ENCODE measurements around the gene EIF4E3.
A peak's percentile ranks its signal among the peaks of the same experiment; 100 is the strongest.

Gene EIF4E3

GRCh38 chr3:71703797-71704196 is 21.4 kb downstream of the EIF4E3 start:
- no peak overlapping the region for H3K27ac ChIP-seq (ENCODE audit: low read length)
- H3K27me3 ChIP-seq (ENCODE audit: control insufficient read depth, insufficient read depth, low read length), result no peaks in the 10 kb centered on the region
- peaks cover 4% of the 10 kb centered on the region for H3K4me1 ChIP-seq (ENCODE audit: control insufficient read depth, low read depth, low read length)
- no peaks in the 10 kb centered on the region for H3K9me3 ChIP-seq (ENCODE audit: control insufficient read depth, low read depth, low read length)
- no peak overlapping the region for H3K4me3 ChIP-seq (ENCODE audit: low read length)
- H3K9ac ChIP-seq (ENCODE audit: low read length), result no peak overlapping the region
- H3K36me3 ChIP-seq (ENCODE audit: control insufficient read depth, low read depth, low read length), result no peaks in the 10 kb centered on the region

DNA sequence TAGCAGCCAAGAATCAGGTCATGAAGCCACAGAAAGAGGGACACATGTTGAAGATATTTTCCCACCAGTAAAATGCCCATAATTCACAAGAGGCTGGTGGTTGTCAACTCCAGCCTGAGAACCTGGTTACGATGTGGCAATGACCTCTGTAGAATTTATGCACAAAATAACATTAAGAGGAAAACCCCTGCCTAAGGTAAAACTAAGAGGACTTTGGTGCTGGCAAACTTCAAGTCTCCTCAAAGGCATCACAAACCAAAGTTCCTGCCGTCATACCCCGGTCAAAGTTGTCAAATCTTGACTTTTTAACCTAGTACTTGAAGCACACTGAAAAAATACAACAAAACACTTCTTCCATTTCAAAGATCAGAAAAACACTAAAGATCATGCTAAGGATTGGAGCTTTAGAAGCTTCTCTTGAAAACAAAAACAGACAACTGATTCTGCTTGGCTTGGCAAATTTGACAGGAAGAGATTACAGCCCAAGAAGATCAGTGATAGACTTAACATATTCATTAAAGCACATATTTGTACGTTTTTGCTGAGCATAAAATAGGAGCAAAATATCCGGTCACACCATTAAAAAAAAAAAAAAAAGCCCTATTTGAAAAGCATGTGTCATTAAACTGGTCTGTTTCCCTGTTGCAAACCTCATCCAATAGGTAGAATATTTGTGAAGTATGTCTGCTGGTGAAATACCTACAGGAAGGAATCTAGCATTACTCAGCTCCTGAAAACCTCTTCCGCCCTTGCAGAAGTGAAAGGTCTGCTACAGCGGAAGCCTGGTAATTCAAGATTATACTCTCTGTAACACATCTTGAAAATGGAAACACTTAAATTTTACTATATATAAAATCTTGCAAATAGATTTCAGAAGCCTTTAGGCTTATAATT is 22.8 kb downstream of the EIF4E3 start:
- no peak overlapping the region for H3K27ac ChIP-seq (ENCODE audit: low read length)
- H3K27me3 ChIP-seq (ENCODE audit: control insufficient read depth, insufficient read depth, low read length), result no peaks in the 10 kb centered on the region
- no peaks in the 10 kb centered on the region for H3K36me3 ChIP-seq (ENCODE audit: control insufficient read depth, low read depth, low read length)
- H3K9me3 ChIP-seq (ENCODE audit: control insufficient read depth, low read depth, low read length), result no peaks in the 10 kb centered on the region
- no peak overlapping the region for H3K9ac ChIP-seq (ENCODE audit: low read length)
- peaks cover 4% of the 10 kb centered on the region for H3K4me1 ChIP-seq (ENCODE audit: control insufficient read depth, low read depth, low read length)
- no peak overlapping the region for H3K4me3 ChIP-seq (ENCODE audit: low read length)

GRCh38 chr3:71701251-71701762 is 23.9 kb downstream of the EIF4E3 start:
- no peak overlapping the region for H3K27ac ChIP-seq (ENCODE audit: low read length)
- peaks cover 4% of the 10 kb centered on the region for H3K4me1 ChIP-seq (ENCODE audit: control insufficient read depth, low read depth, low read length)
- no peak overlapping the region for H3K4me3 ChIP-seq (ENCODE audit: low read length)
- no peaks in the 10 kb centered on the region for H3K9me3 ChIP-seq (ENCODE audit: control insufficient read depth, low read depth, low read length)
- no peaks in the 10 kb centered on the region for H3K27me3 ChIP-seq (ENCODE audit: control insufficient read depth, insufficient read depth, low read length)
- no peaks in the 10 kb centered on the region for H3K36me3 ChIP-seq (ENCODE audit: control insufficient read depth, low read depth, low read length)
- no peak overlapping the region for H3K9ac ChIP-seq (ENCODE audit: low read length)

GRCh38 chr3:71695000-71695482 is 30.2 kb downstream of the EIF4E3 start:
- no peaks in the 10 kb centered on the region for H3K9me3 ChIP-seq (ENCODE audit: control insufficient read depth, low read depth, low read length)
- H3K4me3 ChIP-seq (ENCODE audit: low read length), result no peak overlapping the region
- peaks cover 10% of the 10 kb centered on the region for H3K4me1 ChIP-seq (ENCODE audit: control insufficient read depth, low read depth, low read length)
- H3K27me3 ChIP-seq (ENCODE audit: control insufficient read depth, insufficient read depth, low read length), result no peaks in the 10 kb centered on the region
- no peak overlapping the region for H3K27ac ChIP-seq (ENCODE audit: low read length)
- no peak overlapping the region for H3K9ac ChIP-seq (ENCODE audit: low read length)
- H3K36me3 ChIP-seq (ENCODE audit: control insufficient read depth, low read depth, low read length), result no peaks in the 10 kb centered on the region

DNA sequence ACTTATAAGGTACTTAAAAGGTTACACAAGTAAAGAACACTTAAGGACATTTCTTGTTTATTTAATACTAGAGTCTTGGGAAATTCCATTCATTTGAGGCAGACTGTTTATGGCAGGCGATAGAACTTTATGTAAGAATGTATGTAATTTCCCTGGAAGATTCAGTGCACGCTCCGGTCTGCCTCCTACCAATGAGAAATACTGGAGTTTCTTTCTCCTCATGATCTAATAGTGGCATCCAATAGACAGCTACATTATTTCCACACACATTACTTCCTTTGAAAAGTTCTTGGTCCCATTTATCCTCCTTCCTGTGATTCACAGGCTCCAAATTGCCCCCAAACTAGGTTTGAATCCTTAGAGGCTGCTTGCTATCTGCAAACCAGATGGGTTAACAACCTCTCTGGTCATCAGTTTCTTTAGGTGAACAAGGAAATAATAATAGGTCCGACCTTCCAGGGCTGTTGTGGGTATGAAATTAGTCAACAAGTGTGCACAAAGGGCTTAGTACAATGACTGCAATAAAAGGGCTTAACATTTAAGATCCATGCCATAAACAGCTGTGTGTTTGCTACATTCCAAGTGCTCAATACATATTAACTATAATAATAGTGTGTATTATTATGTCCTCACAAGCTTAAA is 30.7 kb downstream of the EIF4E3 start:
- Histone ChIP-seq H3K36me3 (ENCODE audit: control insufficient read depth, low read depth, low read length) (no peaks in the 10 kb centered on the region), H3K4me1 (ENCODE audit: control insufficient read depth, low read depth, low read length) (peaks cover 14% of the 10 kb centered on the region), H3K27me3 (ENCODE audit: control insufficient read depth, insufficient read depth, low read length) (no peaks in the 10 kb centered on the region), H3K9ac (ENCODE audit: low read length) (no peak overlapping the region), H3K27ac (ENCODE audit: low read length) (no peak overlapping the region), H3K4me3 (ENCODE audit: low read length) (no peak overlapping the region), H3K9me3 (ENCODE audit: control insufficient read depth, low read depth, low read length) (no peaks in the 10 kb centered on the region)

DNA sequence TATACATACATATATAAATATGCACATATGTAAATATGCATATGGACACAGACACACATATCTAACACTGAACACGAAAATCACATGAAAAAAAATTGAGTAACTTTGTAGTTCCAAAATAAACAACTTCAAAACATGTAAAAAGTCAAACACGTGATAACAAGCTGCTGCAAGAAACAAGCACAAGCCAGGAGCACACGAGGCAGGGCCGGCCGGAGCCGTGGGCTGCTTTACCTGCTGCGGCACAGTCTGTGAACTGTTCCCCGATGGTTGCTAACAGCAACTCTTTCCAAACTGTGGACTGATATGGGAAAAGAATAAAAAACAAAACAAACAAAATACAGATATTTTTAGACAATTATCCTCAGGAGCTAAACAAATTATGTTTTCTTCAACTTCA is 31.6 kb downstream of the EIF4E3 start:
- peaks cover 22% of the 10 kb centered on the region for H3K4me1 ChIP-seq (ENCODE audit: control insufficient read depth, low read depth, low read length)
- H3K9ac ChIP-seq (ENCODE audit: low read length), result no peak overlapping the region
- no peaks in the 10 kb centered on the region for H3K36me3 ChIP-seq (ENCODE audit: control insufficient read depth, low read depth, low read length)
- H3K27me3 ChIP-seq (ENCODE audit: control insufficient read depth, insufficient read depth, low read length), result no peaks in the 10 kb centered on the region
- H3K9me3 ChIP-seq (ENCODE audit: control insufficient read depth, low read depth, low read length), result no peaks in the 10 kb centered on the region
- no peak overlapping the region for H3K4me3 ChIP-seq (ENCODE audit: low read length)
- H3K27ac ChIP-seq (ENCODE audit: low read length), result no peak overlapping the region

- no peak overlapping the region for H3K4me3 ChIP-seq (ENCODE audit: low read length)
- H3K27me3 ChIP-seq (ENCODE audit: control insufficient read depth, insufficient read depth, low read length), result no peaks in the 10 kb centered on the region
- no peak overlapping the region for H3K27ac ChIP-seq (ENCODE audit: low read length)
- peaks cover 30% of the 10 kb centered on the region for H3K4me1 ChIP-seq (ENCODE audit: control insufficient read depth, low read depth, low read length)
- no peaks in the 10 kb centered on the region for H3K9me3 ChIP-seq (ENCODE audit: control insufficient read depth, low read depth, low read length)
- H3K36me3 ChIP-seq (ENCODE audit: control insufficient read depth, low read depth, low read length), result no peaks in the 10 kb centered on the region
- H3K9ac ChIP-seq (ENCODE audit: low read length), result no peak overlapping the region
Measured at GRCh38 chr3:71692139-71692538, 33.1 kb downstream of the EIF4E3 start.

GRCh38 chr3:71690341-71690841 is 34.8 kb downstream of the EIF4E3 start:
- Histone ChIP-seq H3K9me3 (ENCODE audit: control insufficient read depth, low read depth, low read length) (no peaks in the 10 kb centered on the region), H3K27ac (ENCODE audit: low read length) (peak overlapping the region; percentile 37), H3K4me3 (ENCODE audit: low read length) (no peak overlapping the region), H3K27me3 (ENCODE audit: control insufficient read depth, insufficient read depth, low read length) (no peaks in the 10 kb centered on the region), H3K36me3 (ENCODE audit: control insufficient read depth, low read depth, low read length) (no peaks in the 10 kb centered on the region), H3K9ac (ENCODE audit: low read length) (no peak overlapping the region), H3K4me1 (ENCODE audit: control insufficient read depth, low read depth, low read length) (peaks cover 30% of the 10 kb centered on the region)

DNA sequence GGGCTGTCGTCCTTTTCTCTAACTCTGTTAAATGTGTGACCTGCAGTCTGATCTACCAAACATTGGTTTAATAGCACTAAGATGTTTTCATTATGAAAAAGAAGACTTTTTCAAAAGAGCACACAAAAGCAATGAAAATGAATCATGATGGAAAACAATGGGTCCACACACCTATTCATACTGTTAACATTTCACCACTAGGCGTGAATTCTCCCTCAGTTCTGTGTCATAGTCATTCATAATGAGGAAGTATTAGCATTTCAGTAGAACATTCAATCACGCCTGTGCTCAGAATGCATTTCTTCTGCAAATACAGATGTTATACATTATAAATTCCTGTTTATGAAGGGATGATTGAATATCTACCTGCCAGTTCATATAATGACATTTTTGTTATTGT is 35.9 kb downstream of the EIF4E3 start:
- Histone ChIP-seq H3K27ac (ENCODE audit: low read length) (no peak overlapping the region), H3K9me3 (ENCODE audit: control insufficient read depth, low read depth, low read length) (no peaks in the 10 kb centered on the region), H3K36me3 (ENCODE audit: control insufficient read depth, low read depth, low read length) (no peaks in the 10 kb centered on the region), H3K9ac (ENCODE audit: low read length) (no peak overlapping the region), H3K27me3 (ENCODE audit: control insufficient read depth, insufficient read depth, low read length) (no peaks in the 10 kb centered on the region), H3K4me1 (ENCODE audit: control insufficient read depth, low read depth, low read length) (peaks cover 36% of the 10 kb centered on the region), H3K4me3 (ENCODE audit: low read length) (peak overlapping the region; percentile 13)

DNA sequence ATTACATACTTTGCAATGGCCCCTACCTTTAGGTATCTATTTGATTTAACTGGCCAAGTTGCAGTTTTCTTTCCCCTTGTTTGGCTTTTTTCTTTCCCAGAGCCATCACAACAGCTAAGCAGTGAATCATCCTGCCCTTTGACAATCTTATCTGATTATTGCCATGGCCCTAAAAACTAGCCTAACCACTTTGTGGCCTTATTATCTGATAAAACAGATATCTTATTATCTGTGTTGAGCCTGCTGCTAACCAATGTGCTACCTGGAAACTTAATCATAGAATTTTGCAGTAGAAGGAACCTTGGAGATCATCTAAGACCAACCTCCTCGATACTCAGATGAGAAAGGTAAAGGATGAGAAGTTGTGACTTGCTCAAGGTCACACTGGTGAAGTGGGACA is 37.1 kb downstream of the EIF4E3 start:
- H3K27me3 ChIP-seq (ENCODE audit: control insufficient read depth, insufficient read depth, low read length), result no peaks in the 10 kb centered on the region
- H3K9me3 ChIP-seq (ENCODE audit: control insufficient read depth, low read depth, low read length), result no peaks in the 10 kb centered on the region
- no peaks in the 10 kb centered on the region for H3K36me3 ChIP-seq (ENCODE audit: control insufficient read depth, low read depth, low read length)
- H3K27ac ChIP-seq (ENCODE audit: low read length), result no peak overlapping the region
- H3K9ac ChIP-seq (ENCODE audit: low read length), result no peak overlapping the region
- peaks cover 40% of the 10 kb centered on the region for H3K4me1 ChIP-seq (ENCODE audit: control insufficient read depth, low read depth, low read length)
- H3K4me3 ChIP-seq (ENCODE audit: low read length), result no peak overlapping the region

GRCh38 chr3:71685686-71686085 is 39.5 kb downstream of the EIF4E3 start:
- Histone ChIP-seq H3K36me3 (ENCODE audit: control insufficient read depth, low read depth, low read length) (no peaks in the 10 kb centered on the region), H3K4me1 (ENCODE audit: control insufficient read depth, low read depth, low read length) (peaks cover 36% of the 10 kb centered on the region), H3K9me3 (ENCODE audit: control insufficient read depth, low read depth, low read length) (no peaks in the 10 kb centered on the region), H3K27ac (ENCODE audit: low read length) (no peak overlapping the region), H3K9ac (ENCODE audit: low read length) (no peak overlapping the region), H3K4me3 (ENCODE audit: low read length) (no peak overlapping the region), H3K27me3 (ENCODE audit: control insufficient read depth, insufficient read depth, low read length) (no peaks in the 10 kb centered on the region)

All from iPS-18a (cell line).